GM10266 (cell line): Measurements from ENCODE around the gene CTDNEP1.

Source experiments
- DNase-seq: peaks from one replicate; pipeline ENCODE4 v3.0.0; 2012; ENCODE audit errors: extremely low spot score
- CTCF ChIP-seq: IDR thresholded peaks from 2 replicates; pipeline ENCODE4 v1.5.1; 2012; ENCODE audit warnings: mild to moderate bottlenecking, low read depth; ENCODE audit not compliant: control insufficient read depth, insufficient read depth; ENCODE audit errors: missing control alignments

CTDNEP1 gene

GRCh38 chr17:7238420-7239090, 13.0 kb downstream of the CTDNEP1 start:
- no peak for TF ChIP-seq CTCF
- no peak for DNase-seq

- peak; percentile 91 for DNase-seq
Observed at GRCh38 chr17:7237761-7238419, 13.6 kb downstream of the CTDNEP1 start.

GRCh38 chr17:7237266-7237760, 14.2 kb downstream of the CTDNEP1 start:
- no peak for TF ChIP-seq CTCF
- no peak for DNase-seq

More at GRCh38 chr17:7237761-7238419, 13.6 kb downstream of the CTDNEP1 start:
- no peak for TF ChIP-seq CTCF

- TF ChIP-seq CTCF = no peak
Observed at GRCh38 chr17:7236808-7237207, 14.7 kb downstream of the CTDNEP1 start.

GRCh38 chr17:7235693-7236665, 15.6 kb downstream of the CTDNEP1 start:
- no peak for DNase-seq
- no peak for TF ChIP-seq CTCF

More at GRCh38 chr17:7236808-7237207, 14.7 kb downstream of the CTDNEP1 start:
- DNase-seq = no peak

GRCh38 chr17:7234083-7234951, 17.2 kb downstream of the CTDNEP1 start, which contains the start of gene DVL2:
DVL2 (minus strand) TSS chr17:7234517; CDS start chr17:7234262, 255 bp downstream.
- DNase-seq = peak; percentile 98
- no peak for TF ChIP-seq CTCF
